ENCODE data around the gene HNRNPA3. TPM values are rescaled to one million over a fixed set of nuclear protein-coding genes. Genes with fewer than 3 reads are reported as not detected.

The HNRNPA3 gene
- total RNA-seq, 2 donors from 2014 or later: 147 to 278 TPM

DNA sequence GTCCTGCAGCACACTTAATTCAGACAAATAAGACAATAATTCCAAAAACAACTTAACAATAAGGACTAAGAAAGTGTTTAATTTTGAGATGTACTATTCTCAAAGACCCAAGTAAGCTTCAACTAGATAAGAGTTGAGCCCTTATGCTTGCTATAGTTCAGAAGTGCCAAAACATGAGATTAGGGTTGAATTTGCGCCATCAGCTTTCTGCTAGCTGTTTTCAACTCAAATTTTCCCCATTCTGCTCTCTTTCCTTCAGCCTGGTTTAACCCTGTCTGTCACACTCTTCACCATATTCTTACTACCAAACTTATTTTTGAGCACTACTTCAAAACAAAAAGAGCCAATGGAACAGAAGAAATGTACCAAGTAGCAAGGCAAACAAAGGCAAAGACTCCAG, 47.8 kb downstream of the HNRNPA3 start:
- no peak for DNase-seq
- H3K4me1 ChIP-seq: peaks cover 9% of the 10 kb centered on the region
- no peaks in the 10 kb centered on the region for H3K36me3 ChIP-seq
- intact Hi-C loops (cut with DNase I): loop anchor here (5.0 kb wide), 1 partner anchor 72 kb away; no protein-coding TSS in a partner anchor
- no peaks in the 10 kb centered on the region for H3K27me3 ChIP-seq
- H3K9me3 ChIP-seq: no peaks in the 10 kb centered on the region
- no peak overlapping the region for H3K27ac ChIP-seq
- no peak overlapping the region for H3K9ac ChIP-seq (ENCODE audit: low read depth in 2 of 2, low read length in 2 of 2)
- no peak overlapping the region for H3K4me3 ChIP-seq
- TF ChIP-seq, protein P1, sequence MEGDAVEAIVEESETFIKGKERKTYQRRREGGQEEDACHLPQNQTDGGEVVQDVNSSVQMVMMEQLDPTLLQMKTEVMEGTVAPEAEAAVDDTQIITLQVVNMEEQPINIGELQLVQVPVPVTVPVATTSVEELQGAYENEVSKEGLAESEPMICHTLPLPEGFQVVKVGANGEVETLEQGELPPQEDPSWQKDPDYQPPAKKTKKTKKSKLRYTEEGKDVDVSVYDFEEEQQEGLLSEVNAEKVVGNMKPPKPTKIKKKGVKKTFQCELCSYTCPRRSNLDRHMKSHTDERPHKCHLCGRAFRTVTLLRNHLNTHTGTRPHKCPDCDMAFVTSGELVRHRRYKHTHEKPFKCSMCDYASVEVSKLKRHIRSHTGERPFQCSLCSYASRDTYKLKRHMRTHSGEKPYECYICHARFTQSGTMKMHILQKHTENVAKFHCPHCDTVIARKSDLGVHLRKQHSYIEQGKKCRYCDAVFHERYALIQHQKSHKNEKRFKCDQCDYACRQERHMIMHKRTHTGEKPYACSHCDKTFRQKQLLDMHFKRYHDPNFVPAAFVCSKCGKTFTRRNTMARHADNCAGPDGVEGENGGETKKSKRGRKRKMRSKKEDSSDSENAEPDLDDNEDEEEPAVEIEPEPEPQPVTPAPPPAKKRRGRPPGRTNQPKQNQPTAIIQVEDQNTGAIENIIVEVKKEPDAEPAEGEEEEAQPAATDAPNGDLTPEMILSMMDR (IDR thresholded peaks at IDR 0.05): no peak

DNA sequence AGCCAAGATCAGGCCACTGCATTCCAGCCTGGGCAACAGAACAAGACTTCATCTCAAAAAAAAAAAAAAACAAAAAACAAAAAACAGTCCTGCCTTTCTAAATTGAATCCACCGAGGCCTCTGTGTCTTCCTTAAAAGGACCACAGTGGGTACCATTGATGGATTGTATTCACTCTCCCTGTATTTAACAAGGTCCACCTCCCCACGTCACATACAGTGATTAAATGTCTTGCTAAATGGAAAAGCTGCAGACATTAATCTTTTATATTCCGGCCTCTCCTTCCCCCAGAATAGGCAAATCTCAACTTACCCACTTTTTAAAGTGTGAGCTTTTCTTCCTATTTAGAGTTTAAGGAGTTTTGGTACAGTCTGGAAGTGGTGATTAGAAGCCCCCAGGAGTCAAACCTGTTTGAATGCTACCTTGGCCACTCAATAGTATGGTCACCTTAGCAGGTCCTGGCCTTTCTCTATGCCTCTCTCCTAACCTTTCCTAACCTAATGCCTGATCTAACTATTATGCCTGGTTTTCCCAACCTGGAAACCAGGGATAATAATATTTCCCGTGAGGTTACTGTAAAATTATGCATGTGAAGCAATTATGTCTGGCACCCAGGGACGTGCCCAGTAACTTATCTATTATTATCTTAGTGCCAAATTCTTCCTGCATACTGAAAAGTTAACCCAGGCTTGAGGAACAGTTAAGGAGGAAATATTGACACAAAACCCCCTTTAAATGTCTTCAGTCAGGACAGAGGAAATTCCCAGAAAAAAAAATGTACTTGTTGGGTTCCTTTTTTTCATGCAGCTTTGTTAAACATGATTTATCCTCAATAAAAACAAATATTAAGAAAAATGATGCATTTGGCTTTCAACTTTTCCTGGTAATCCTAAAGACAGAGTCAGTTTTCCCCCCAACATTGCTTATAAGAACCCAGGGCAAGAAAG, 48.8 kb downstream of the HNRNPA3 start:
- no peaks in the 10 kb centered on the region for H3K9me3 ChIP-seq
- H3K9ac ChIP-seq (ENCODE audit: low read depth in 2 of 2, low read length in 2 of 2): peak overlapping the region in 1 of 2 donors; percentile 97
- H3K36me3 ChIP-seq: no peaks in the 10 kb centered on the region
- TF ChIP-seq, protein P1 (IDR thresholded peaks at IDR 0.05): no peak
- peak overlapping the region; percentile 94 for H3K4me3 ChIP-seq
- H3K27ac ChIP-seq: peak overlapping the region; percentile 100
- DNase-seq: peak; percentile 16
- intact Hi-C loops (cut with DNase I): loop anchor here (2.0 to 5.0 kb wide), 2 partner anchors 47 to 71 kb away; no protein-coding TSS in a partner anchor
- H3K27me3 ChIP-seq: no peaks in the 10 kb centered on the region
- H3K4me1 ChIP-seq: no peaks in the 10 kb centered on the region

DNA sequence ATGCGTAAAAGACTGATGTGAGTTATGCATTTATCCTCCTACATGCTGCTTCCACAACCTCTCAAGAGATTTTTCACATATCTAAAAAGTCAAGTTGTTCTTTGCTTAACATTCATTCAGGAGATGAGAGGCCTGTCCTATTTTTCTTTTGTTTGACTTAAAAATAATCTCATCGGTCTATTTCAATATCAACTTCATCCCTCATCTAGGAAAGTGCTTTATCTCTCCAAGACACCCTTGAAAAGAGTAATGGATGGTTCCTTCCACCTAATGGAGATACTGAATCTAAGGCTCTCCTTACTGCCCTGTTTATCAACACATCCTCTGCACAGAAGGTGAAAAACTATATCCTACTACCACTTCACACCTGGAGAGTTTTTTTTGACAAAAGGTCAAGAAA, 49.5 kb downstream of the HNRNPA3 start:
- H3K9ac ChIP-seq (ENCODE audit: low read depth in 2 of 2, low read length in 2 of 2): peak overlapping the region in 1 of 2 donors; percentile 97
- TF ChIP-seq, protein P1 (IDR thresholded peaks at IDR 0.05): no peak
- DNase-seq: peak; percentile 7
- no peaks in the 10 kb centered on the region for H3K4me1 ChIP-seq
- no peaks in the 10 kb centered on the region for H3K9me3 ChIP-seq
- no peaks in the 10 kb centered on the region for H3K27me3 ChIP-seq
- peak overlapping the region; percentile 100 for H3K27ac ChIP-seq
- intact Hi-C loops (cut with DNase I): loop anchor here (2.0 to 5.0 kb wide), 2 partner anchors 47 to 70 kb away; no protein-coding TSS in a partner anchor
- H3K36me3 ChIP-seq: no peaks in the 10 kb centered on the region
- H3K4me3 ChIP-seq: peak overlapping the region; percentile 94

DNA sequence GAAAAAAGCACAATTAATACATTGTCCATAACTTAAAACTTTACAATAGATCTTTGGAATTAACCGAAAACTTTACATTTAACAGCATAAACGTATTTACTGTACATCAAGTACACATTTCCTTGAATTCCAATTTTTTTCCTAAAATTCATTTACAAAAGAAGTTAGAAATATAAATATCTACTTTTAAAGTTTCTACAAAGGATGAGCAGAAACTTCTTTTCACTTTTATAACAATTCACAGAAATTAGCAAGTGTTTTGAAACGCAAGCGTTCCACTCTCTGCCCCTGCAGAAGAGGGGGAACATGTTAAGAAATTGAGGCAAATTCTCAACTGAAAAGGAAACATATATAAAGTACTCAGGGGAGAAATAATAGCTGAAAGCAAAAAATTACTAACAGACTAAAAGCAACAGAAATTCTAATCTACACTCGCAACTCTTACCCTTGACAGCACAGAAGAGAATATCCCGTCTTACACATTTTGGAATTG, 50.4 kb downstream of the HNRNPA3 start:
- H3K27me3 ChIP-seq: no peaks in the 10 kb centered on the region
- intact Hi-C loops (cut with DNase I): loop anchor here (2.0 to 5.0 kb wide), 2 partner anchors 48 to 69 kb away; no protein-coding TSS in a partner anchor
- TF ChIP-seq, protein P1 (IDR thresholded peaks at IDR 0.05): no peak
- no peaks in the 10 kb centered on the region for H3K9me3 ChIP-seq
- H3K4me1 ChIP-seq: no peaks in the 10 kb centered on the region
- no peaks in the 10 kb centered on the region for H3K36me3 ChIP-seq
- H3K9ac ChIP-seq (ENCODE audit: low read depth in 2 of 2, low read length in 2 of 2): peak overlapping the region; percentile 62 to 97
- peak overlapping the region; percentile 94 for H3K4me3 ChIP-seq
- peak overlapping the region; percentile 100 for H3K27ac ChIP-seq
- DNase-seq: no peak

DNA sequence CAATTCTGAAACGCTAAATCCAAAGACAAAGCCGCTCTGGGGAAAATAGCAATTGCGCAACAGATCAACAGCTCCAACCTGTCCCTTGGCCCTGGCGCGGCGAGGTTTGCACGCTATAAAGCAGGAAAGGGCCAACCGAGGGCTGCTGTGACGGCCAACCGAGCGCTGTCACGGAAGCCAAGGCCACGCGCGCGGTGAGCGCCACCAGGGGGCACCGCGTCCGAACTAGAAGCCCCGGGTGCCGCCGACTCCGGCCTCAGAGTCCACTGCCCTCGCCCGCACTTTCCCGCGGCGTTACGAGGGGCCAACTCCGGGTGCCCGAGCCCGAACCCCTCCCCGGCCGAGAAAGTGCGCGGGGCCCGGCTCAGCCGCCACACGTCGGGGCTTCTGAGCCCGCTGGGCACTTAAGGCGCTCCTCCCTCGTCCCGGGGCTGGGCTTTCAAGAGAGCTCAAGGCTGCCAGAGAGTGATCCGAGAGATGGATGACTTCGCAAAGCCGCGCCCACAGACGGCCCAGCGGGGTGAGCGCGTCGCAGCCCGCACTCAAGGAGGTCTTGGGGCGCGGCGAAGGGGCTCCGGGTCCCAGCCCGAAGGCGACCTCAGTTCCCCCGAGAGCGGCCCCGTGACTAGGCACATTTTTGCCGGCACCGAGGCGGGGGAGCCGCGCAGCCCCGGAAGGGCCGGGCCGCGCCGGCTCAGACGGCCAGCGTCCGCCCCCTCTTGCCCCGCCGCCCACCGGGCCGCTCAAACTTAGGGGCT, 51.0 kb downstream of the HNRNPA3 start:
- Histone ChIP-seq H3K9me3 (no peaks in the 10 kb centered on the region), H3K36me3 (no peaks in the 10 kb centered on the region), H3K27ac (peak overlapping the region; percentile 100), H3K4me1 (no peaks in the 10 kb centered on the region), H3K4me3 (peak overlapping the region; percentile 94), H3K9ac (ENCODE audit: low read depth in 2 of 2, low read length in 2 of 2) (peak overlapping the region; percentile 97 to 100), H3K27me3 (no peaks in the 10 kb centered on the region)
- TF ChIP-seq, protein P1 (IDR thresholded peaks at IDR 0.05): peak; percentile 79
- intact Hi-C loops (cut with DNase I): loop anchor here (2.0 to 5.0 kb wide), 2 partner anchors 49 to 69 kb away; no protein-coding TSS in a partner anchor
- DNase-seq: peak; percentile 100
